BJ (cell line): Measurements from ENCODE around the gene FIZ1. TPM values are rescaled to one million over a fixed set of nuclear protein-coding genes. Genes with fewer than 3 reads are reported as not detected.

Experiments used
- CTCF ChIA-PET: fragments of 350-600 bp; formaldehyde crosslinking; extraction: SDS; loops from one replicate; lab custom pipeline; 2021; ENCODE audit warnings: antibody characterized with exemption, inconsistent platforms; lab: Yijun Ruan, JAX
- POLR2A ChIA-PET: fragments of 300-600 bp; sonication (Branson Sonifier 250); formaldehyde crosslinking; extraction: SDS; loops from one replicate; lab custom pipeline; 2021; ENCODE audit warnings: antibody characterized with exemption; lab: Charles Lee
- DNase-seq: peaks from one replicate; pipeline ENCODE4 v3.0.0-alpha.2; 2011; ENCODE audit warnings: low read depth
- H3K27me3 ChIP-seq: 2 replicates; pipeline ENCODE4 v1.6.0; 2011; ENCODE audit warnings: low read length; ENCODE audit not compliant: control insufficient read depth, insufficient read depth
- H3K36me3 ChIP-seq: 2 replicates; pipeline ENCODE4 v1.5.1; 2011; ENCODE audit warnings: low read length; ENCODE audit not compliant: control insufficient read depth, insufficient read depth
- H3K4me3 ChIP-seq: 2 replicates; pipeline ENCODE4 v1.5.1; 2011; ENCODE audit warnings: low read depth, mild to moderate bottlenecking, control low read depth, low read length
- CTCF ChIP-seq: IDR thresholded peaks from 2 replicates; pipeline ENCODE4 v1.5.1; 2011; ENCODE audit warnings: low read depth, mild to moderate bottlenecking, control low read depth, inconsistent platforms, low read length, moderate library complexity; ENCODE audit not compliant: insufficient read depth
- polyA plus RNA-seq: library from polyadenylated mRNA; depleted of rRNA; stranded (reverse); fragments of >200 nt; gene quantifications from 2 replicates; pipeline ENCODE4 v1.2.3, GENCODE V29; 2011

Gene FIZ1
- polyA plus RNA-seq, 1 experiment, result 4.0 TPM

GRCh38 chr19:55581823-55582223, 17.5 kb downstream of the FIZ1 start:
- Histone ChIP-seq H3K27me3 (no peaks in the 10 kb centered on the region), H3K4me3 (no peak overlapping the region), H3K36me3 (peaks cover 3% of the 10 kb centered on the region)
- TF ChIP-seq CTCF, result no peak
- POLR2A ChIA-PET, result no interaction called here
- no peak for DNase-seq
- CTCF ChIA-PET, result interaction anchor here (1.3 kb wide), 1 partner anchor 25 kb away, joined by 3 read pairs; no protein-coding TSS in a partner anchor

DNA sequence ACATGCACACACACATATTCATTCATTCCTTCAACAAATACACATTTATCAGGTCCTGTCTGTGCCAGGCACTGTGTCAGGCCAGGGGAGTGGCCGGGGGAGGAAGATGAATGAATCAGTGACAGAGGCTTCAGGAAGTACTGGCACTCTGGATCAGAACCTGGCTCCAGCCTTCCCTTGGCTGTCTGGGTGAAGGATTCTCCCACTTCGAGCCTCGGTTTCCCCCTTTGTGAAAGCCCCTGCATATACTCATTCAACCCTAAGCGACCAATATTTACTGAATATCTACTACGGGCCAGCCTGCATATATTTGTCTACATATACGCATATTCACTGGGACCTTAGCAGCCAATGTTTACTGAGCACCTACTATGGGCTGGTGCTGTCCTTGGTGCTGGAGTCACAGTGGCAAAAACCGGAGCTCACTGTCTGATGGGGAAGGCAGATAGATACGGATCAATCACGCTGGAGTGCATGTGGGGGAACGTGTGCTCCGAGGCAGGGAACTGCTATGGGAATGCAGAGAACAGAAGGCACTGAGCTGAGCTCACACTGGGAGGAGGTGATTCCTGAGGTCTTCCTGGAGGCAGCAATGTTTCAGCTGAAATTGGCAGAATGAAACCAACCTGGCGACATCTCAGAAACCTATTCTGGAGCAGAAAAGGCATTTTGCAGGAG, 18.0 kb downstream of the FIZ1 start:
- no peak for TF ChIP-seq CTCF
- H3K4me3 ChIP-seq, result peak overlapping the region; percentile 97
- no peaks in the 10 kb centered on the region for H3K27me3 ChIP-seq
- CTCF ChIA-PET, result interaction anchor here (0.6 to 1.3 kb wide), 3 partner anchors 25 to 113 kb away, joined by 3 to 5 read pairs (median 3); no protein-coding TSS in a partner anchor
- no peak for DNase-seq
- POLR2A ChIA-PET, result no interaction called here
- peaks cover 3% of the 10 kb centered on the region for H3K36me3 ChIP-seq

GRCh38 chr19:55580628-55581144, 18.6 kb downstream of the FIZ1 start, which contains the start of gene ZNF579:
Gene ZNF579, minus strand, starts transcription at chr19:55580848. Its CDS starts 1,209 bp downstream, at chr19:55579639.
- TF ChIP-seq CTCF, result no peak

GRCh38 chr19:55579766-55580621, 19.3 kb downstream of the FIZ1 start:
- TF ChIP-seq CTCF, result no peak
- ChIA-PET CTCF (interaction anchor here (0.7 kb wide), 1 partner anchor 112 kb away, joined by 3 read pairs; no protein-coding TSS in a partner anchor), POLR2A (no interaction called here)
- no peak for DNase-seq
- H3K27me3 ChIP-seq, result no peaks in the 10 kb centered on the region
- H3K36me3 ChIP-seq, result peaks cover 3% of the 10 kb centered on the region
- peak overlapping the region; percentile 97 for H3K4me3 ChIP-seq

More at GRCh38 chr19:55580628-55581144, 18.6 kb downstream of the FIZ1 start, which contains the start of gene ZNF579:
- Histone ChIP-seq H3K36me3 (peaks cover 3% of the 10 kb centered on the region), H3K4me3 (peak within 1 kb of the TSS; percentile 97), H3K27me3 (no peaks in the 10 kb centered on the region)
- DNase-seq, result no peak
- POLR2A ChIA-PET, result no interaction called here
- CTCF ChIA-PET, result interaction anchor here (0.6 to 1.3 kb wide), 3 partner anchors 26 to 113 kb away, joined by 3 to 5 read pairs (median 3); no protein-coding TSS in a partner anchor
